Measurements from ENCODE around the gene ITGAV. TPM values are rescaled to one million over a fixed set of nuclear protein-coding genes. Genes with fewer than 3 reads are reported as not detected.

ITGAV gene
- total and polyA plus RNA-seq, 2 donors (not counting 3 experiments of a cell fraction or from before 2014, with no cell fraction given) = 61.8 to 131 TPM

- H3K4me1 ChIP-seq (ENCODE audit: control insufficient read depth, extremely low read depth, insufficient read depth, low read length) = no peaks in the 10 kb centered on the region
- H3K4me3 ChIP-seq (replicated peaks in 1 of 3; ENCODE audit: insufficient read depth in 1 of 3, low read depth in 1 of 3, low read length in 3 of 3) = no peak overlapping the region
- no peaks in the 10 kb centered on the region for H3K9me3 ChIP-seq (replicated peaks; ENCODE audit: control insufficient read depth, insufficient read depth, low read length)
- POLR2A ChIA-PET = no interaction called here
- dilution Hi-C loops (cut with MboI; ENCODE audit: extremely low pct_ligation_motif_present, low sequenced_read_pairs) = no loop called here
- H3K9ac ChIP-seq (replicated peaks; ENCODE audit: extremely low read depth, insufficient read depth, low read length) = no peak overlapping the region
- no peak overlapping the region for H3K4me2 ChIP-seq (ENCODE audit: insufficient read depth, low read length)
- TF ChIP-seq MYC (IDR thresholded peaks at IDR 0.05; ENCODE audit: low read depth, low read length) = no peak
- no peak for TF ChIP-seq POLR2A (IDR thresholded peaks at IDR 0.05; ENCODE audit: low read depth, low read length)
- no peak for TF ChIP-seq EZH2 (IDR thresholded peaks at IDR 0.05; ENCODE audit: borderline replicate concordance, low read depth, low read length, severe bottlenecking)
- TF ChIP-seq POLR2AphosphoS5 (IDR thresholded peaks at IDR 0.05; ENCODE audit: insufficient read depth, low read depth, low read length) = no peak
- TF ChIP-seq JUN (IDR thresholded peaks at IDR 0.05; ENCODE audit: borderline replicate concordance, insufficient read depth, insufficient read length, low read depth) = no peak
- TF ChIP-seq, protein P1, sequence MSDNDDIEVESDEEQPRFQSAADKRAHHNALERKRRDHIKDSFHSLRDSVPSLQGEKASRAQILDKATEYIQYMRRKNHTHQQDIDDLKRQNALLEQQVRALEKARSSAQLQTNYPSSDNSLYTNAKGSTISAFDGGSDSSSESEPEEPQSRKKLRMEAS (IDR thresholded peaks at IDR 0.05; ENCODE audit: insufficient read depth, insufficient read length) = no peak
- TF ChIP-seq FOS (IDR thresholded peaks at IDR 0.05; ENCODE audit: borderline replicate concordance, insufficient read depth, low read length) = no peak
- TF ChIP-seq GATA2 (IDR thresholded peaks at IDR 0.05; ENCODE audit: insufficient read depth, insufficient read length, low read depth, low read length) = no peak
- TF ChIP-seq CTCF (IDR thresholded peaks at IDR 0.05; ENCODE audit: extremely low read depth in 1 of 2, insufficient read depth in 1 of 2, low read depth in 1 of 2, low read length in 2 of 2) = no peak
- FAIRE-seq (no peak), DNase-seq (ENCODE audit: low read depth, low spot score) (no peak)
- H3K79me2 ChIP-seq (ENCODE audit: control insufficient read depth, insufficient read depth, low read length) = no peaks in the 10 kb centered on the region
- no peaks in the 10 kb centered on the region for H3K36me3 ChIP-seq (ENCODE audit: control insufficient read depth in 2 of 2, extremely low read depth in 1 of 2, insufficient read depth in 2 of 2, low read length in 2 of 2)
- CTCF ChIA-PET = interaction anchor here (1.7 to 1.9 kb wide), 2 partner anchors 22 to 59 kb away, joined by 4 to 6 read pairs; no protein-coding TSS in a partner anchor
- no peaks in the 10 kb centered on the region for H4K20me1 ChIP-seq (replicated peaks; ENCODE audit: control insufficient read depth, extremely low read depth, insufficient read depth, low read length)
- intact Hi-C loops (cut with micrococcal nuclease) = no loop called here
- no peaks in the 10 kb centered on the region for H3K27me3 ChIP-seq (ENCODE audit: control insufficient read depth in 2 of 2, insufficient read depth in 2 of 2, low read length in 2 of 2)
- no peak overlapping the region for H2AFZ ChIP-seq (ENCODE audit: low read depth, low read length)
- BruUV-seq (replicated peaks) = no TSS peak
- no peaks in the 10 kb centered on the region for H3K9me1 ChIP-seq (replicated peaks; ENCODE audit: control insufficient read depth, extremely low read depth, insufficient read depth, low read length)
- H3K27ac ChIP-seq (ENCODE audit: insufficient read depth, low read depth, low read length) = no peak overlapping the region
Measured at GRCh38 chr2:186582698-186583097, 7.2 kb upstream of the ITGAV start.
